Left ventricle myocardium inferior (tissue), 1 donor: Measurements from ENCODE around the gene TRNP1. TPM values are rescaled to one million over a fixed set of nuclear protein-coding genes. Genes with fewer than 3 reads are reported as not detected.
"Not testable (repeated sequence)": the region's sequence is repeated elsewhere in the genome, so short reads cannot be mapped to it uniquely, and the experiment has no call there.

ENCODE experiments used
- DNase-seq: peaks from one replicate; pipeline ENCODE4 v3.0.0-alpha.2; 2020
- H3K27ac ChIP-seq: fragments of 200-600 bp; replicated peaks from 2 replicates; pipeline ENCODE4 v1.8.0; 2021
- H3K27me3 ChIP-seq: fragments of 200-600 bp; 2 replicates; pipeline ENCODE4 v1.8.0; 2021; ENCODE audit warnings: low read depth
- H3K36me3 ChIP-seq: fragments of 200-600 bp; 2 replicates; pipeline ENCODE4 v1.8.0; 2021
- H3K4me1 ChIP-seq: fragments of 200-600 bp; 2 replicates; pipeline ENCODE4 v1.8.0; 2021
- H3K4me3 ChIP-seq: fragments of 200-600 bp; 2 replicates; pipeline ENCODE4 v1.8.0; 2021; ENCODE audit warnings: mild to moderate bottlenecking, moderate library complexity
- H3K9me3 ChIP-seq: fragments of 200-600 bp; replicated peaks from 2 replicates; pipeline ENCODE4 v1.8.0; 2021
- CTCF ChIP-seq: fragments of 200-600 bp; IDR thresholded peaks from 2 replicates; pipeline ENCODE4 v1.8.0; 2021; ENCODE audit warnings: antibody characterized with exemption, mild to moderate bottlenecking, borderline replicate concordance
- intact Hi-C: fragments of 100-400 bp; cut with micrococcal nuclease; formaldehyde crosslinking; loops from one replicate; pipeline ENCODE4 v1.11.0; 2022
- total RNA-seq: library from RNA; stranded (reverse); fragmentation: NEBNext Ultra II Directional; extraction: Animal tissue kit (Norgen Biotek cat#: 25700); gene quantifications from one replicate; pipeline ENCODE4 v1.2.1, GENCODE V29; 2021
- donor health status: DM: no; HTN: yes; CAD: no; lungs with severe emphysema.

TRNP1 gene
- total RNA-seq, 1 donor from 2014 or later: 35.7 TPM

GRCh38 chr1:26983863-26984262, 9.6 kb upstream of the TRNP1 start:
- H3K4me3 ChIP-seq: no peak overlapping the region
- no peak for TF ChIP-seq CTCF
- intact Hi-C loops: no loop called here
- no peaks in the 10 kb centered on the region for H3K9me3 ChIP-seq
- H3K4me1 ChIP-seq: no peaks in the 10 kb centered on the region
- peaks cover 38% of the 10 kb centered on the region for H3K27me3 ChIP-seq
- H3K36me3 ChIP-seq: no peaks in the 10 kb centered on the region
- no peak for DNase-seq
- H3K27ac ChIP-seq: no peak overlapping the region

- no peaks in the 10 kb centered on the region for H3K9me3 ChIP-seq
- no peak overlapping the region for H3K4me3 ChIP-seq
- H3K4me1 ChIP-seq: no peaks in the 10 kb centered on the region
- peaks cover 38% of the 10 kb centered on the region for H3K27me3 ChIP-seq
- intact Hi-C loops: no loop called here
- TF ChIP-seq CTCF: no peak
- no peak for DNase-seq
- no peaks in the 10 kb centered on the region for H3K36me3 ChIP-seq
- no peak overlapping the region for H3K27ac ChIP-seq
Observed at GRCh38 chr1:26984291-26984690, 9.2 kb upstream of the TRNP1 start.

- no peak for TF ChIP-seq CTCF
- no peak overlapping the region for H3K27ac ChIP-seq
- H3K4me1 ChIP-seq: no peaks in the 10 kb centered on the region
- H3K27me3 ChIP-seq: peaks cover 46% of the 10 kb centered on the region
- H3K4me3 ChIP-seq: no peak overlapping the region
- no peaks in the 10 kb centered on the region for H3K9me3 ChIP-seq
- no peak for DNase-seq
- intact Hi-C loops: no loop called here
- H3K36me3 ChIP-seq: no peaks in the 10 kb centered on the region
Observed at GRCh38 chr1:26986658-26987057, 6.8 kb upstream of the TRNP1 start.

- H3K9me3 ChIP-seq, H3K36me3 ChIP-seq, H3K4me3 ChIP-seq, DNase-seq, intact Hi-C loops, H3K27ac ChIP-seq: not testable (repeated sequence)
- peaks cover 57% of the 10 kb centered on the region for H3K27me3 ChIP-seq
- peaks cover 15% of the 10 kb centered on the region for H3K4me1 ChIP-seq
Observed at GRCh38 chr1:26989403-26990109, 3.9 kb upstream of the TRNP1 start.

GRCh38 chr1:26991310-26992116, 2.0 kb upstream of the TRNP1 start:
- Histone ChIP-seq H3K4me1 (peaks cover 34% of the 10 kb centered on the region), H3K27ac (no peak overlapping the region), H3K9me3 (no peaks in the 10 kb centered on the region), H3K27me3 (peaks cover 68% of the 10 kb centered on the region), H3K4me3 (no peak overlapping the region), H3K36me3 (no peaks in the 10 kb centered on the region)
- intact Hi-C loops: no loop called here
- no peak for TF ChIP-seq CTCF
- no peak for DNase-seq
